ENCODE data around the gene CIB2. TPM values are rescaled to one million over a fixed set of nuclear protein-coding genes. Genes with fewer than 3 reads are reported as not detected.

CIB2 gene
- total RNA-seq, 2 donors from 2014 or later = 0.67 to 1.8 TPM

DNA sequence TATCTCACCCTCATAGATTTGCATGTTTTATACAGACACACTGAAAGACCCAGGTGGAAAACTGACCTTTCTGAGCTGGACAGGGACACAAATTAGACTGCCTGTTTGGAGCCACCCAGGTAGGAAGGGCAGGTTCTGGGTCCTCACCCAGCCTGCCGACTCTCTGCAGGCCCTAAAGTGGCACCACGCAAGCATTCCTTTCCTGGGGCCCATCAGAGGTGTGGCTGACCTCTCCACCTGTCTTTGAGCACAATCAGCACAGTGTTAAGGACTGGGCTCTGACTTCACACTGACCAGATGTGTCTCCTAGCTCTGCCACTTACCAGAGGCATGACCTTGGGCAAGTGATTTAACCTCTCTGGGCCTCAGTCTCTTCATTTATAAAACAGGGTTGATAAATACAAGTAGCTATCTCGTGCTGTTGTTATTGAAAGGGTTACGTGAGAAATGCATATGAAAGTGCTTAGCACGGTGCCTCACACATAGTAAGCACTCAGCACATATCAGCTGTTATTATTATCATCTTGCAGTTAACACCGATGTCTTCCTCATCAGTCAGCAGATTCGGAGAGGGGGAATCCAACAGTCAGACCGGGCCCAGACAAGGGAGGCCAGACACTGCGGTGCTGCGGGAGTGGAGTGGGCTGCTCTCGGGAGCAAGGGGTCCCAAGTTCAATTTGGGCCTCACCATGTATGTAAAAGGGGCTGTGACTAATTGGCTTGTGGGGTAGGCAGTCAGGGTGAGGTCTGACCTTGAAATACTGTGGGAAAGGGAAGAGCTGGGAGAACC, 51.8 kb downstream of the CIB2 start:
- H3K27ac Mint-ChIP-seq = peak overlapping the region in 1 of 2 donors; percentile 45
- H3K27me3 Mint-ChIP-seq = no peaks in the 10 kb centered on the region
- DNase-seq (ENCODE audit: low spot score) = no peak
- no peak overlapping the region for H3K4me3 Mint-ChIP-seq
- peaks cover 27 to 31% of the 10 kb centered on the region in 2 donors for H3K4me1 Mint-ChIP-seq (ENCODE audit: low read depth in 2 of 2)
- ATAC-seq = no peak
- H3K36me3 Mint-ChIP-seq = peaks cover 9% of the 10 kb centered on the region
- H3K9me3 Mint-ChIP-seq = no peaks in the 10 kb centered on the region

DNA sequence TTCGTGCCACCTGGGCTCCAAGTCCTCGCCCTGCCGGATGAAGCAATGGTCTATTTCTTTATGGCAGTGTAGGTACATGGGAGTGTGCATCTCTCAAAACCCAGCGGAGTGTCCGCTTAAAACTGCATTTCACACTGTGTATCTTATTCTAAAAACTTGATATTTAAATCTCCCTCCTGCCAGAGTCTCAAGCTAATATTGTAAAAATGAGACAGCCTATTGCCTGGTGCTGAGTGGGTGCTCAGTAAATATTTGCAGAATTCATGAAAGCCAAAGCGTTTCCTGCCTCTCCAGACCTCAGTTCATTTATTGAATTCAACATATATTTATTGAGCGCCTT, 53.4 kb downstream of the CIB2 start:
- Mint-ChIP-seq H3K4me1 (ENCODE audit: low read depth in 2 of 2) (peaks cover 35% of the 10 kb centered on the region in 2 donors), H3K27me3 (no peaks in the 10 kb centered on the region), H3K27ac (peak overlapping the region; percentile 77 to 94), H3K36me3 (peaks cover 12% of the 10 kb centered on the region), H3K4me3 (peak overlapping the region; percentile 91), H3K9me3 (no peaks in the 10 kb centered on the region)
- DNase-seq (ENCODE audit: low spot score) = no peak
- no peak for ATAC-seq

DNA sequence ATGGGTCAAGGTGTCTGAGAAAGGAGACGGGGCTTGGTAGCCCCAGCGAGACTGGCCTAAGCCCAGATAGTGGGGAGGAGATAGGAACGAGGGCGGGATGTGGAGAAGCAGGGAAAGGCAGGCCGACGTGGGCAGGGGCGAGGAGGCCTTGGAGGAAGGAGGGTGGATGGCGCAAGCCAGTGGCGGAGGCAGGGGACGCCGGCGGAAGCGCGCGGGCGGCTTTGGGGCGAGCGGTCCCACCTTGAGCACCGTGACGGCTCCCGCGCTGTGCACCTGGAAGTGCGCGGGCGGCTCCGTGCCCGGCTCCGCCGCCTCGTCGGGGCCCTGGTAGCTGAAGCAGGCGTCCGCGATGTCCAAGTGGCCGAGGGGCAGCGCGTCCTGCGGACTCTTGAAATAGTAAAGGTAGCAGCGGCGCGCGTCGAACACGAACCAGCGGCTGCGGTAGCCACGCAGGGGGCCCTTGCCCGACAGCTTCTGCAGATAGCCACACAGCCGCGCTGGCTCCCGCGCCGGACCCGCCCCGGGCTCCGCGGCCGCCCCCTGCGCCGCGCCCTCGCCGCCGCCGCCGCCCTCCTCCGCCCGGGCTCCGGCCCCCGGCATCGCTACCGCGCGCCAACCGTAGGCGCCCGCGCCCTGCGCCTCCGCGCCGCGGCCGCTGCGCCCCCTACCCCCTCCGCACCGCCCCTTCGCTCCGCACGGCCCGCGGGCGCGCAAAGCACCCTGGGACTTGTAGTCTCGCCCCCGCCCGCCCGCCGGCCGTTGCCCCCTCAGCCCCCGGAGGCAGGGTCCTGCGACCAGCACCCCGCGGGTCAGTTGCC, 54.0 kb downstream of the CIB2 start, which contains the start of gene TBC1D2B:
TBC1D2B (minus strand) TSS at position 659 of the 818 bp plus-strand sequence; CDS start at position 600, 59 bp downstream.
- ATAC-seq = peak; percentile 91 to 94
- Mint-ChIP-seq H3K27me3 (no peaks in the 10 kb centered on the region), H3K9me3 (no peaks in the 10 kb centered on the region), H3K4me3 (peak within 1 kb of the TSS; percentile 99), H3K36me3 (peaks cover 12% of the 10 kb centered on the region), H3K27ac (peak within 1 kb of the TSS; percentile 84 to 94), H3K4me1 (ENCODE audit: low read depth in 2 of 2) (peaks cover 35 to 41% of the 10 kb centered on the region in 2 donors)
- DNase-seq (ENCODE audit: low spot score) = peak; percentile 75

DNA sequence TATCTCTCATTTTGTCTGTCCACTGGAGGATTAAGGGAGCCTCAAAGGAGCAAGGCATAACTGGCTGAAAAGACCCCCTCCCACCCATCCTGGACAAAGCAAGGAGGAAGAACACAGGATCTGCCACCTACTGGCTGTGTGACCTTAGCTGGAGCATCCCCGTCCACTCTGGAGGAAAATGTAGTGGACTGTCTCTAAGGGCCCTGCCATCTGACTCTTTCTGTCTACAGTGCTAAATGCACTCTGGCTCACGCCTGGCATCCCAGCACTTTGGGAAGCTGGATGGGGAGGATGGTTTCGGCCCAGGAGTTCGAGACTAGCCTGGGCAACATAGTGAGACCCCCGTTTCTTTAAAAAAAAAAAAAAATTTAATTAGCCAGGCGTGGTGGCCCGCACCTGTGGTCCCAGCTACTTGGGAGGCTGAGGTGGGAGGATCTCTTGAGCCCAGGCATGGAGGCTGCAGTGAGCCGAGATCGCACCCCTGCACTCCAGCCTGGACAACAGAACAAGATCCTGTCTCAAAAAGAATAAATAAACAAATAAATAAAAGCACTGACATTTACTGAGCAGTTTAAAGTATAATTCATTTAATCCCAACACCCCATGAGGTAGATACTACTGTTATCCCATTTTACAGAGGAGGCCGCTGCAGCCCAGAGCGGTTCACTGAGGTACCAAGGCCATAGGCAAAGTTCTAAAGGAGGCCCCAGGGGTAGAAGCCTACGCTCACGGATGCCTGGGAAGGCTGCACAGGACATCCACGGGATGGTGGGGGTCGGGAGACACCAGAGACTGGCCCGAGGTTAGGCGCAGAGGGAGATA, 54.8 kb downstream of the CIB2 start:
- peak overlapping the region; percentile 84 to 91 for H3K27ac Mint-ChIP-seq
- H3K4me3 Mint-ChIP-seq = peak overlapping the region; percentile 99
- no peak for DNase-seq (ENCODE audit: low spot score)
- H3K4me1 Mint-ChIP-seq (ENCODE audit: low read depth in 2 of 2) = peaks cover 34 to 48% of the 10 kb centered on the region in 2 donors
- H3K9me3 Mint-ChIP-seq = no peaks in the 10 kb centered on the region
- H3K27me3 Mint-ChIP-seq = no peaks in the 10 kb centered on the region
- no peak for ATAC-seq
- peaks cover 12% of the 10 kb centered on the region for H3K36me3 Mint-ChIP-seq

DNA sequence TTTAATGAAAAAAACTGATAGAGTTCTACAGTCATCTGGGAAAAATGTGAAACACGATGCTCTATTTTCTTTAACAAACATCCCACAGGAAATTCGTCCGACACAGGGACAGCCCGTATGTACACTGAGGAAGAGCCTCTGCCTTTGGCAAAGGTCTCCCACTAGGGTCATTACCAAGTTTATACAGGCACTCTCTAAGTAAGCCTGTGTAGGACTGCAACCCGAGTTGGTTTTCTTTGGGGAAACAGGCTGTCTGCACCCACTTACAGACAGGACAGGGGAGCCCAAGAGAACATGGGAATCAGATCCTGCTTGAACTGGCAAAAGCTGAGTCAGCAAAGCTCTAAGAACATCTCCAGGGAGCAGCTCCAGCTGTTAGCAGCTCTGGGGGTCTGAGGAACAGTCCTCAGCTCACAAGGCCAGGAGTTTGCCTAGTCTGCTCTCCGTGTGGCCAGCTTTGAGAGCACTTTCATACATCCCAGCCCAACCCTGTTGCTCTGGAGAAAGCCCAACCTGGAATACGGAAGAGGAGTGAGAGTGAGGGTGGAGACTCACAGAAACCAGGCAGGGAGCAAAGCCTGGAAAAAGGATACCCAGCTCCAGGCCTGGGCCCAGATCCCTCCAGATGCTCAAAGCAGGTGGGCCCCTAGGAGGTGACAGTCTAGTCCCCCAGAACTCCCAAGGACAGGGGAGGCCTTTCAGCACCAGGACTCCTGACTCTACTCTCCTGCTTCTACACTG, 55.6 kb downstream of the CIB2 start:
- Mint-ChIP-seq H3K4me3 (peak overlapping the region; percentile 99), H3K27ac (peak overlapping the region; percentile 65 to 84), H3K27me3 (no peaks in the 10 kb centered on the region), H3K4me1 (ENCODE audit: low read depth in 2 of 2) (peaks cover 34 to 51% of the 10 kb centered on the region in 2 donors), H3K36me3 (peaks cover 12% of the 10 kb centered on the region), H3K9me3 (no peaks in the 10 kb centered on the region)
- DNase-seq (ENCODE audit: low spot score) = no peak
- no peak for ATAC-seq

DNA sequence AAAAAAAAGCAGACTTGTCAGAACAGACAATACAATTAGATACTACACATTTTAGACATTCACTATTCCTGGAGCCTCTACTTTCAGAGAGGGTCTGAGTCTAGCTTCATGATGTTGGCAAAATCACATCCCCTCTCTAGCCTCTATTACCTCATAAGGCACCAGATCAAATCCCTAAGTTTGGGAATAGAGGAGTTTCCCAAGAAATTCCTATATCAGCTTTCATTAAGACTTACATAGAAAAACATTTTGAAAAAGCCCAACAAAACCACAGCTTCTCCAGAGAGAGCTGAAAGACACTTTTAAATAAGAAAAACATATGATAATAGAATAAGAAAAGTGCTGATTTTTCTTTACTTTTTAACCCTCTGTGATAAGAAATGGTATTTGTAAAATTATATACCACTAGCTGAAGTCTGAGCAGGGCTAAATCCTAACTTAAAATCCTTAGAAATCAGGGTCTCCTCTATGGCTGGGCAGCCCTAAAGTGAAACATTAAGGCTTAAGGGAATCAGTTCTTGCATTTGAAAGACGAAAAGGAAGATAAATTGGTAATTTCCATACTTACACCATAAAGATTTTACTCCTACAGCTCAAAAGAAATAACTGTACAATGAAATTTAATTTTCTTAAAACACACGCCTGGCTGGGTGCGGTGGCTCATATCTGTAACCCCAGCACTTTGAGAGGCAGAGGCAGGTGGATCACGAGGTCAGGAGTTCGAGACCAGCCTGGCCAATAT, 58.0 kb downstream of the CIB2 start:
- peaks cover 12% of the 10 kb centered on the region for H3K36me3 Mint-ChIP-seq
- peak overlapping the region; percentile 60 for H3K4me3 Mint-ChIP-seq
- peak overlapping the region; percentile 52 to 57 for H3K27ac Mint-ChIP-seq
- ATAC-seq (no peak), DNase-seq (ENCODE audit: low spot score) (no peak)
- no peaks in the 10 kb centered on the region for H3K9me3 Mint-ChIP-seq
- H3K4me1 Mint-ChIP-seq (ENCODE audit: low read depth in 2 of 2) = peaks cover 50 to 55% of the 10 kb centered on the region in 2 donors
- no peaks in the 10 kb centered on the region for H3K27me3 Mint-ChIP-seq

DNA sequence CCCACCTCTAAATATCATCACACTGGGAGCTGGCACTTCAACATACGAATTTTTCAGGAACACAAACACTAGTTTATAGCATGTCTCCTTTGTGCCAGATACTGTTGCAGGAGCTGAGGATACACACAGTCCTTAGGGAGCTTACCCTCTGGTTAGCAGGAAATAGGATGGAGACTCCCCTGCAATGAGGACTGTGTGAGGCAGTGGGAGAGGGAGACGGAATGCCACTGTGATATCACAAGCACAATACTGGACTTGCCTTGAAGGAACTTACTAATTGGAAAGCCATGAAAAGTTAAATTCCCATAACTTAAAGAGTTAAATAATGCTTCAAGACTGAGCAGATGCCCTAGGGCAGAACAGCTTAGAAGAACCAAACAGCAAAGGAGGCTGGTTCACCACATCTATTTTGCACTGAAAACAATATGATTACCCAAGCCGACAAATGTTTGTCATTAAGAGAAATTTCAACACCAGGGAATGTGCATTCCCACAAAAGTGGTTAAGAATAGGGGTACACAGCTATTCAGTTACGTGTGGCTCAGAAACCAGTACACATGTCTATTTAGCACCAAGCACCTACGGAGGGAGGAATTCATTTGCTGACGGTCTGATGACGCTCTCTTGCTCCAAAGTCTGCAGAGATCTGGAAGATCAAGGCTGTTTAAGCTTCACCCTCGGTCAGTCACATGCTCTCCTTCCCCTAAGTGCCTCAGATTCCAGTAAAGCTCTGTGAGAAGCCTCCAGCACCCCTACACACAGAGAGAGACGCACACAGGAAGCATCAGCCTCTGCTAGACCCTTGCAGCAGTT, 59.0 kb downstream of the CIB2 start:
- H3K4me3 Mint-ChIP-seq = peak overlapping the region; percentile 60
- H3K27me3 Mint-ChIP-seq = no peaks in the 10 kb centered on the region
- peaks cover 44 to 59% of the 10 kb centered on the region in 2 donors for H3K4me1 Mint-ChIP-seq (ENCODE audit: low read depth in 2 of 2)
- H3K36me3 Mint-ChIP-seq = peaks cover 12% of the 10 kb centered on the region
- peak overlapping the region; percentile 52 to 57 for H3K27ac Mint-ChIP-seq
- no peak for ATAC-seq
- DNase-seq (ENCODE audit: low spot score) = no peak
- H3K9me3 Mint-ChIP-seq = no peaks in the 10 kb centered on the region

DNA sequence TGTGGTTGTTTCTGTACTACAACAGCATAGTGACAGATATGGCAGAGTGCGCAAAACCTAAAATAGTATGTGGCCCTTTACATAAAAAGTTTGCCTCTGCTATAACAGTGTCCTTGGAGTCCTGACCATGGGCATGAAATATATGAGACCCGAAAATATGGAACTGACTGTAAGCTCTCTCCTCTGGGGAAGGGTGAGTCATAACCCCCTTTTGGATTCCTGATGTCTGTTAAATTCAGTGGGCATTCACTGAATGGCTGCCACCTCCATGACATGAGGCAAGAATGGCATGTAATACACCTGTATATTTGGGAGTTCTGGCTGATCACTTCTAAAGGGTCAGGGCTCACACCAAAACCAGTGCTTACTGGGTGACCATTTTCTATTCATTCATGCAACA, 59.9 kb downstream of the CIB2 start:
- H3K27me3 Mint-ChIP-seq = no peaks in the 10 kb centered on the region
- H3K4me1 Mint-ChIP-seq (ENCODE audit: low read depth in 2 of 2) = peaks cover 39 to 61% of the 10 kb centered on the region in 2 donors
- no peak for ATAC-seq
- no peak overlapping the region for H3K27ac Mint-ChIP-seq
- peaks cover 7% of the 10 kb centered on the region for H3K36me3 Mint-ChIP-seq
- peak overlapping the region; percentile 18 for H3K4me3 Mint-ChIP-seq
- DNase-seq (ENCODE audit: low spot score) = no peak
- no peaks in the 10 kb centered on the region for H3K9me3 Mint-ChIP-seq

DNA sequence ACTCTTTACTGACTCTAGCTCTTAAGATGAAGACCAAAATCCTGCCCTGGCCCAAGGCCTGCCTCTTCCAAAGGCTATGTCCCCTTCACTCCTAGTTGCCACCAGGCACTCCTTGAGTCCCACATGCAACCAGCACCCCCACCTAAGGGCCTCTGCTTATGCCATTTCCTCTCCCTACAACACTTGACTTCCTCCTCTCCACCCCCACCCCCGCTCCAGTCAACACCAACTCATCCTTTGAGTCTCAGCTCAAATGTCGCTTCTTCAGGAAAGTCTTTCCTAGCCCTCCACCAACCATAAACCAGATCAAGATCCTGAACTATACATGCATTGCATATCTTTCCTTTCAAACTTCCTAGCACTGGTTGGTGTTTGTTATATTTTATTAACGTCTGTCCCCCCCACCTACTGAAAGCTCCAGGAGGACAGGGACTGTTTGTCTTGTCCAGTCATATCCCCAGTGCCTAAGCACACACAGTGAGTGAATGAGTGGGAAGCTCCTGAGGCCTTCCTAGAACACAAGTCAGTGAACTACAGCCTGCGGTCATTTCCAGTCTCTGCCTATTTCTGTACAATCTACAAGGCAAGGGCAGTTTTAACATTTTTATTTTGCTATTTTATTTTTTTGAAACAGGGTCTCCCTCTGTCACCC, 61.1 kb downstream of the CIB2 start:
- H3K4me1 Mint-ChIP-seq (ENCODE audit: low read depth in 2 of 2) = peaks cover 28 to 53% of the 10 kb centered on the region in 2 donors
- ATAC-seq = peak; percentile 57 to 62
- DNase-seq (ENCODE audit: low spot score) = no peak
- peaks cover 7% of the 10 kb centered on the region for H3K36me3 Mint-ChIP-seq
- peak overlapping the region in 1 of 2 donors; percentile 94 for H3K27ac Mint-ChIP-seq
- no peak overlapping the region for H3K4me3 Mint-ChIP-seq
- H3K27me3 Mint-ChIP-seq = no peaks in the 10 kb centered on the region
- no peaks in the 10 kb centered on the region for H3K9me3 Mint-ChIP-seq

DNA sequence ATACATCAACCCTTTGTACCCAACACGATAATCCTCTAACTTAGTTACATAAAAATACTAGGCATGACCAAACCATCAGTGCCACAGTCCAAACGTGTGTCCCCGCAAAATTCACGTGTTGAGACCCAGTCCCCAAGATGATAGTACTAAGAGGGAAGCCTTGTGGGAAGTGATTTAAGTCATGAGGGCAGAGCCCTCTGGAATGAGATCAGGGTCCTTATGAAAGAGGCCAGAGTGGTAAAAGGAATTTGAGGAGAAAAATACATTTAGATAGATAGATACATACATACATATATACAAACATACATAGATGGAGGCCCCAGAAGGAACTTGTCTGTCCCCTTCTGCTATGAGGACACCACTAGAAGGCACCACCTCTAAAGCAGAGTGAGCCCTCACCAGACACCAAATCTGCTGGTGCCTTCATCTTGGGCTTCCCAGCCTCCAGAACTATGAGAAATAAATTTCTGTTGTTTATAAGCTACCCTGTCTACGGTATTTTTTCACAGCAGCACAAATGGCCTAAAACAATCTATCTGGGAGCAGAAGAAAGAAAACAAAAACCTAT, 61.7 kb downstream of the CIB2 start:
- peaks cover 24 to 51% of the 10 kb centered on the region in 2 donors for H3K4me1 Mint-ChIP-seq (ENCODE audit: low read depth in 2 of 2)
- H3K9me3 Mint-ChIP-seq = no peaks in the 10 kb centered on the region
- H3K4me3 Mint-ChIP-seq = no peak overlapping the region
- peak overlapping the region in 1 of 2 donors; percentile 94 for H3K27ac Mint-ChIP-seq
- H3K27me3 Mint-ChIP-seq = no peaks in the 10 kb centered on the region
- DNase-seq (ENCODE audit: low spot score) = no peak
- ATAC-seq = no peak
- peaks cover 4% of the 10 kb centered on the region for H3K36me3 Mint-ChIP-seq

DNA sequence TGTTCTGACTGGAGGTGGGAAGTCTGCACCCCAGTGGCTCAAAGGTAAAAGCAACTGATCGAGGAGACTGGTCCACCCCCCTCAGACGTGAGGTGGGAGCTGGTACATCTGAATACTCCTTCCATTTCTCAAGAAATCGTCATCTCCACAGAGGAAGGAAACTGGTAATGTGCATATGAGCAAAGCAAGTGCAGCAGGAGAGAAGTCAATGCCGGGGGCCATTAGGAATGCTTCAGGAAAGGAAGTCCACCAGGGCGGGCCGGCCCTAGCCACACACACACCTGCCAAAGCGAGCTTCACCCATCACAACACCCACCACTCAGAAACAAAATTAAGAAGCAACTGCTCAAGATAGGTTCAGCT, 62.2 kb downstream of the CIB2 start:
- H3K27me3 Mint-ChIP-seq = no peaks in the 10 kb centered on the region
- no peaks in the 10 kb centered on the region for H3K36me3 Mint-ChIP-seq
- peaks cover 19 to 47% of the 10 kb centered on the region in 2 donors for H3K4me1 Mint-ChIP-seq (ENCODE audit: low read depth in 2 of 2)
- no peak overlapping the region for H3K4me3 Mint-ChIP-seq
- H3K9me3 Mint-ChIP-seq = no peaks in the 10 kb centered on the region
- DNase-seq (ENCODE audit: low spot score) = no peak
- H3K27ac Mint-ChIP-seq = peak overlapping the region in 1 of 2 donors; percentile 94
- peak in 1 of 2 donors; percentile 22 for ATAC-seq
